ENCODE results near the gene DYNLRB1.

Gene DYNLRB1

DNA sequence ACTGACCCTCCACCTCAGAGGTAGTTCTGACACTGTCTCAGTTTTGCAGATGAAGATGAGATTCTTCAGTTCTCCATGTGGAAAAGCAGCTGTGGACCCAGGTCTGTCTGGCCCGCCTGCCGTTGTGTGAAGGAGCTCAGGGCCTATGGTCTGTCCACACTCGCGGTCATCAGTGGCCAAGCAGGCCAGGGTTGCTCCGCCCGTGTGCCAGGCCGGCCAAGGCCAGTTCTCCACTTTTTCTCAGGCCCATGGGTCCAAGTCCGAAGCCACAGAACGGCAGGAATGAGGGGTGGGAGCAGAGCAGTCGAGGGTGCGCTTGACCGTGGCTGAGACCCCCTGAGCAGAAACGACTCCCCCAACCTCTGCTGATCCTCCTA, 33.7 kb downstream of the DYNLRB1 start:
- no peak overlapping the region for H3K4me3 ChIP-seq (ENCODE audit: low read length, poor library complexity, severe bottlenecking)
- no peaks in the 10 kb centered on the region for H4K20me1 ChIP-seq (ENCODE audit: insufficient read depth, low read length, poor library complexity, severe bottlenecking)
- H3F3A ChIP-seq (ENCODE audit: low read depth), result no peaks in the 10 kb centered on the region
- no peaks in the 10 kb centered on the region for H3K36me3 ChIP-seq (ENCODE audit: insufficient read depth, low read length)
- no peaks in the 10 kb centered on the region for H3K9me2 ChIP-seq (replicated peaks; ENCODE audit: low read depth, low read length)
- no peaks in the 10 kb centered on the region for H3K4me1 ChIP-seq (ENCODE audit: insufficient read depth, low read length, poor library complexity, severe bottlenecking)
- no peaks in the 10 kb centered on the region for H3K9me3 ChIP-seq (ENCODE audit: insufficient read depth, low read depth, low read length)
- H3K79me2 ChIP-seq (ENCODE audit: insufficient read depth, low read length), result no peaks in the 10 kb centered on the region
- H3K9ac ChIP-seq (ENCODE audit: low read depth, low read length, poor library complexity, severe bottlenecking), result no peak overlapping the region
- TF ChIP-seq, protein P1, sequence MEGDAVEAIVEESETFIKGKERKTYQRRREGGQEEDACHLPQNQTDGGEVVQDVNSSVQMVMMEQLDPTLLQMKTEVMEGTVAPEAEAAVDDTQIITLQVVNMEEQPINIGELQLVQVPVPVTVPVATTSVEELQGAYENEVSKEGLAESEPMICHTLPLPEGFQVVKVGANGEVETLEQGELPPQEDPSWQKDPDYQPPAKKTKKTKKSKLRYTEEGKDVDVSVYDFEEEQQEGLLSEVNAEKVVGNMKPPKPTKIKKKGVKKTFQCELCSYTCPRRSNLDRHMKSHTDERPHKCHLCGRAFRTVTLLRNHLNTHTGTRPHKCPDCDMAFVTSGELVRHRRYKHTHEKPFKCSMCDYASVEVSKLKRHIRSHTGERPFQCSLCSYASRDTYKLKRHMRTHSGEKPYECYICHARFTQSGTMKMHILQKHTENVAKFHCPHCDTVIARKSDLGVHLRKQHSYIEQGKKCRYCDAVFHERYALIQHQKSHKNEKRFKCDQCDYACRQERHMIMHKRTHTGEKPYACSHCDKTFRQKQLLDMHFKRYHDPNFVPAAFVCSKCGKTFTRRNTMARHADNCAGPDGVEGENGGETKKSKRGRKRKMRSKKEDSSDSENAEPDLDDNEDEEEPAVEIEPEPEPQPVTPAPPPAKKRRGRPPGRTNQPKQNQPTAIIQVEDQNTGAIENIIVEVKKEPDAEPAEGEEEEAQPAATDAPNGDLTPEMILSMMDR (conservative IDR thresholded peaks at IDR 0.05; ENCODE audit: low read length), result no peak
- TF ChIP-seq EZH2phosphoT487 (IDR thresholded peaks at IDR 0.05; ENCODE audit: borderline replicate concordance), result no peak
- H3K4me2 ChIP-seq (ENCODE audit: low read depth, low read length, poor library complexity, severe bottlenecking), result no peak overlapping the region
- no peak overlapping the region for H2AFZ ChIP-seq (ENCODE audit: low read length)
- no peaks in the 10 kb centered on the region for H3K27me3 ChIP-seq (ENCODE audit: insufficient read depth, low read length, poor library complexity, severe bottlenecking)

DNA sequence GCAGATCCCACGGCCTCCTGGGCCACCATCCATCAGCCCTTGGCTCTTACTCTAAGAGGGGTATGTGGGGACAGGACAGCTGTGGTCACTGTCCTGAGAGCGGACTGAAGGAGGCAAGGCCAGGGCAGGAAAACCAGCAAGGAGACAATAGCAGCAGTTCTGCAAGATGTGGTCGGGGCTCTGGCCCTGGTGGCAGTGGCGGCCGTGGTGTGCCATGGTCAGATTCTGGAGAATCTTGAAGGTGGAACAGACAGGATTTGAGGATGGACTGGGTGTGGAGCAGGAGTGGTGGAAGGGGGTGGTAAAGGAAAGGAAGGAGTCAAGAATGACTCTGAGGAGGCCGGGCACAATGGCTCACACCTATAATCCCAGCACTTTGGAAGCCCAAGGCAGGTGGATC, 36.3 kb downstream of the DYNLRB1 start:
- Histone ChIP-seq H3F3A (ENCODE audit: low read depth) (no peaks in the 10 kb centered on the region), H3K79me2 (ENCODE audit: insufficient read depth, low read length) (no peaks in the 10 kb centered on the region), H3K4me1 (ENCODE audit: insufficient read depth, low read length, poor library complexity, severe bottlenecking) (no peaks in the 10 kb centered on the region), H3K4me2 (ENCODE audit: low read depth, low read length, poor library complexity, severe bottlenecking) (no peak overlapping the region), H4K20me1 (ENCODE audit: insufficient read depth, low read length, poor library complexity, severe bottlenecking) (no peaks in the 10 kb centered on the region), H3K9me3 (ENCODE audit: insufficient read depth, low read depth, low read length) (no peaks in the 10 kb centered on the region), H2AFZ (ENCODE audit: low read length) (no peak overlapping the region), H3K9ac (ENCODE audit: low read depth, low read length, poor library complexity, severe bottlenecking) (no peak overlapping the region), H3K36me3 (ENCODE audit: insufficient read depth, low read length) (no peaks in the 10 kb centered on the region), H3K4me3 (ENCODE audit: low read length, poor library complexity, severe bottlenecking) (no peak overlapping the region), H3K9me2 (replicated peaks; ENCODE audit: low read depth, low read length) (no peaks in the 10 kb centered on the region), H3K27me3 (ENCODE audit: insufficient read depth, low read length, poor library complexity, severe bottlenecking) (no peaks in the 10 kb centered on the region)
- TF ChIP-seq, protein P1 (conservative IDR thresholded peaks at IDR 0.05; ENCODE audit: low read length), result no peak
- TF ChIP-seq EZH2phosphoT487 (IDR thresholded peaks at IDR 0.05; ENCODE audit: borderline replicate concordance), result no peak

DNA sequence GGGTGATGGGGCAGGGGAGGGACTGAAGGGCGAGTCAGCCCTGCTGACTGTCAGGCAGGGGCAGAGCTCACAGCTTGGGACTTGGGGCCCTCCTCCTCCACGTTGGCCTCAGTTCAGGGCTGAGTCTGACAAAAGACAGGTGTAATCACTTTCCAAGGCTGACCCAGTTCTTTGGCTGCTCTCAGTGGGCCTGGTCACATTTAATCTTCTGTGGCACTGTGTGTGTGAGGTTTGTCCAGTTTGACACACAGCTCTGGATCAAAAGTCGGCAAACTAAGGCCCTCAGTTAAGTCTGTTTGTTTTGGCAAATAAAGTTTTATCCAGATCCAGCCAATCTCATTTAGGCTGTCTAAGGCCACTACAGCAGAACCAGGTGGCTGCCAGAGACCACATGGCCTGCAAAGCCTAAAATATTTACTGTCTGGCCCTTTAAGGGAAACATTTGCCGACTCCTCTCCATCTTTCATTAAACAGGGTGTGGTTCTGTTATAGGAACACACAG, 37.2 kb downstream of the DYNLRB1 start:
- Histone ChIP-seq H3K4me3 (ENCODE audit: low read length, poor library complexity, severe bottlenecking) (no peak overlapping the region), H3K4me1 (ENCODE audit: insufficient read depth, low read length, poor library complexity, severe bottlenecking) (no peaks in the 10 kb centered on the region), H3K79me2 (ENCODE audit: insufficient read depth, low read length) (no peaks in the 10 kb centered on the region), H3K36me3 (ENCODE audit: insufficient read depth, low read length) (no peaks in the 10 kb centered on the region), H3F3A (ENCODE audit: low read depth) (no peaks in the 10 kb centered on the region), H3K27me3 (ENCODE audit: insufficient read depth, low read length, poor library complexity, severe bottlenecking) (no peaks in the 10 kb centered on the region), H3K9me2 (replicated peaks; ENCODE audit: low read depth, low read length) (no peaks in the 10 kb centered on the region), H3K9me3 (ENCODE audit: insufficient read depth, low read depth, low read length) (no peaks in the 10 kb centered on the region), H4K20me1 (ENCODE audit: insufficient read depth, low read length, poor library complexity, severe bottlenecking) (no peaks in the 10 kb centered on the region), H2AFZ (ENCODE audit: low read length) (no peak overlapping the region), H3K9ac (ENCODE audit: low read depth, low read length, poor library complexity, severe bottlenecking) (no peak overlapping the region), H3K4me2 (ENCODE audit: low read depth, low read length, poor library complexity, severe bottlenecking) (no peak overlapping the region)
- TF ChIP-seq, protein P1 (conservative IDR thresholded peaks at IDR 0.05; ENCODE audit: low read length), result no peak
- no peak for TF ChIP-seq EZH2phosphoT487 (IDR thresholded peaks at IDR 0.05; ENCODE audit: borderline replicate concordance)

All from Loucy (cell line).